SJSA1 (cell line): ENCODE measurements around the gene MTUS2. TPM values are rescaled to one million over a fixed set of nuclear protein-coding genes. Genes with fewer than 3 reads are reported as not detected.
A peak's percentile ranks its signal among the peaks of the same experiment; 100 is the strongest.
"Not testable (repeated sequence)": the region's sequence is repeated elsewhere in the genome, so short reads cannot be mapped to it uniquely, and the experiment has no call there.

ENCODE experiments used
- DNase-seq, 2 experiments: peaks; one replicate each; pipeline ENCODE4 v3.0.0-alpha.2; 2015 to 2020; ENCODE audit warnings: low spot score in 2 of 2, low read depth in 1 of 2
- H3K27ac ChIP-seq: fragments of 250-450 bp; sonication (Bioruptor Pico); 2 replicates; pipeline ENCODE4 v1.5.1; 2020; ENCODE audit warnings: mild to moderate bottlenecking, moderate library complexity
- H3K27me3 ChIP-seq: fragments of 250-450 bp; sonication (Bioruptor Pico); replicated peaks from 2 replicates; pipeline ENCODE4 v1.5.1; 2020; ENCODE audit warnings: mild to moderate bottlenecking, moderate library complexity
- H3K36me3 ChIP-seq: fragments of 250-450 bp; sonication (Bioruptor Pico); 2 replicates; pipeline ENCODE4 v1.5.1; 2020; ENCODE audit warnings: mild to moderate bottlenecking
- H3K4me1 ChIP-seq: fragments of 250-450 bp; sonication (Bioruptor Pico); replicated peaks from 2 replicates; pipeline ENCODE4 v1.6.1; 2021; ENCODE audit warnings: mild to moderate bottlenecking
- H3K4me3 ChIP-seq: fragments of 250-450 bp; sonication (Bioruptor Pico); 2 replicates; pipeline ENCODE4 v1.5.1; 2020; ENCODE audit warnings: mild to moderate bottlenecking
- H3K9me3 ChIP-seq: fragments of 250-450 bp; sonication (Bioruptor Pico); replicated peaks from 2 replicates; pipeline ENCODE4 v1.5.1; 2020; ENCODE audit warnings: mild to moderate bottlenecking
- total RNA-seq: library from RNA; depleted of rRNA; stranded (reverse); fragments of >200 nt; shearing (Covaris generic); gene quantifications from 2 replicates; pipeline ENCODE4 v1.2.3, GENCODE V29; 2014

Gene MTUS2
- total RNA-seq, 1 experiment from 2014 or later, result not detected

DNA sequence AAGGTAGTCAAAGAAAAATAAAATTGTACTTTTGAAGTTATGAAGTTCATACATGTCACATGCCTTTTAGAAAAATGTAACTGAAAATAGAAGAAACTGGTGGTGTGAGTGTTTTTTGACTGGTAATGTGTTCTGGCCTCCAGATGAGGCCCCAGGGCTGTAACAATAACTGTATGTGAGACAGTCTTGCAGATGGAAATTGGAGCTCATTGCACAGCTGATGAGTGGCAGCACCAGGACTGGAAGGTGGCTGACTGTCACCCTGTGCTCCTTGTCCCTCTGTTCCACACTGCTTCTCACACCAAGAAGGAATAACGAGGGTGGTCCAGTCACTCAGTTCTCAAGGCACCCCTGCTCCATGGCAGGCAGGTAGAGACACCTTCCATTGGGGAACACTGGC lies 559.7 kb downstream of the MTUS2 start:
- no peak overlapping the region for H3K4me3 ChIP-seq
- no peaks in the 10 kb centered on the region for H3K36me3 ChIP-seq
- no peaks in the 10 kb centered on the region for H3K9me3 ChIP-seq
- no peaks in the 10 kb centered on the region for H3K27me3 ChIP-seq
- DNase-seq, result no peak
- no peak overlapping the region for H3K27ac ChIP-seq
- no peaks in the 10 kb centered on the region for H3K4me1 ChIP-seq

DNA sequence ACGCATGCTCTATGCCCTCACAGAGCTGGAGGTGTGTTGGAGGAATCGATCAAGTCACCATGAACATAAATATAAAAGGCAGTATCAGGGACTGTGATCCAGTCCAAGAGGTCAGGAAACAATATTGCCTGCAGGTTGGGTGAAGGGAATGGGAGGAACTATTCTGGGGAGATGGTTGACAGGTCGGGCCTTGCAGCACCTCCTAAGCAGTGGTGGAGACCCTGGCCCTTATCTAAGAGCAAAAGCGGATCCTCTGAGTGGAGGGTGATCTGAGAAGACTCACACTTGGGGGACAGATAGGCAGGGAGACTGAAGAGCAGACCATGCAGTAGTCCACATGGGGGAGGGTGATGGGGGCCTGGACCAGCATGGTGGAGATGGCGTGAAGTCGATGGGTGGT lies 561.9 kb downstream of the MTUS2 start:
- DNase-seq, result no peak
- Histone ChIP-seq H3K9me3 (no peaks in the 10 kb centered on the region), H3K4me1 (no peaks in the 10 kb centered on the region), H3K36me3 (no peaks in the 10 kb centered on the region), H3K4me3 (no peak overlapping the region), H3K27ac (no peak overlapping the region), H3K27me3 (no peaks in the 10 kb centered on the region)

DNA sequence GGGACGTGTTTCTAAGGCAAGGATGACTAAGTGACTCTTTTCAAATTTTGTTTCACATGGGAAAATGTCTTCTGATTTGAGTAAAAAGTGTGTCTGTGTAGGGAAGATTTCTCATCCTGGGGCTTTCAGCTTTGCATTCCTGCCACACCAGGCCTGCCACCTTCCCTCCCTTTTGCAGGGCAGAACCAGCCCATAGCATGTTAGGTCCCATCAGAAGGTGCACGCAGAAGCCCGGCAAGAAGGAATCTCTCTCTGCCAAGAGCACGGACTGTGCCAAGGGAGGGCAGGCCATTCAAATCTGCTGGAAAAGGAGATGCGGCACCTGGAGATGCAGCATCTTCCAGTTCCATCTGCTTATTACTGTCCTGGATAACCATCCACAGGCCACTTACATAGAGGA lies 563.3 kb downstream of the MTUS2 start:
- Histone ChIP-seq H3K9me3 (no peaks in the 10 kb centered on the region), H3K4me3 (no peak overlapping the region), H3K4me1 (no peaks in the 10 kb centered on the region), H3K27ac (no peak overlapping the region), H3K36me3 (no peaks in the 10 kb centered on the region), H3K27me3 (no peaks in the 10 kb centered on the region)
- DNase-seq, result no peak

DNA sequence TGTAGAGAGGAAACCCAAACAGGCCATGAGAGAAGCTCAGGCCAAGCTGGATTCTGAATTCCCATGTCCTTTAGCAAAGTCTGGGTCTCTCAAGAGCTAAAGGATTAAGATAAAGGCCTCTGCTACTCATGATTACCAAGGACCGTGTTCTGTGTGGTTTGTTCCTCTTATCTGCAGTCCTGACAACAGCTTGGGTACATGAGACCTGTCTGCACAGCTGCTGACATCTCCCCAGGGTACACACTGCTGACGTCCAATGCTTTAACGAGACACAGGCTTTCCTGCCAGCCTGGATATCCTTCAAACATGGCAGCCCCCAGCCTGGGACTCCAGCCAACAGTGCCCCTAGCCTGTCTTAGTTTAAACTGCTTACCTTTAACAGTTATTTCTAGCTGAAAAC lies 564.3 kb downstream of the MTUS2 start:
- no peaks in the 10 kb centered on the region for H3K4me1 ChIP-seq
- no peak for DNase-seq
- H3K27me3 ChIP-seq, result no peaks in the 10 kb centered on the region
- H3K27ac ChIP-seq, result no peak overlapping the region
- no peak overlapping the region for H3K4me3 ChIP-seq
- no peaks in the 10 kb centered on the region for H3K9me3 ChIP-seq
- H3K36me3 ChIP-seq, result no peaks in the 10 kb centered on the region

DNA sequence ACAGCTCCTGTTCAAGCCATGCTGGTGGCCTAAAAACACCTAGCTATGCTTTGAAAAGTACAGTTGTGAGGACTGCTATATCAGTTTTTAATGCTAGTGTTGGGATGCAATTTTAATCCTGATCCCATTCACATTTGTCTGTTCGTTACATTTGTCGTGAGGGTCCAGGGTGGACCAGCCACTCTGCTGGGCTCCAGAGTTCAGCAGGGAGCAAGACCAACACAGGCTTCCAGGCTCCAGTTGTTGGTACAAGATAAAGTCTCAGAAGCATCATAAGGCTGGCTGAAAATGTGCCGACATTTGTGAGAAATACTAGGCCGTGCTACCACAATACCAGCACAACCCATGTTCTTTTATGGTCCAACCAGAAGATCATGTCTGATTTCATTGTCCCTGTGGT lies 564.7 kb downstream of the MTUS2 start:
- no peak for DNase-seq
- no peaks in the 10 kb centered on the region for H3K36me3 ChIP-seq
- H3K4me3 ChIP-seq, result no peak overlapping the region
- H3K4me1 ChIP-seq, result no peaks in the 10 kb centered on the region
- no peaks in the 10 kb centered on the region for H3K27me3 ChIP-seq
- no peaks in the 10 kb centered on the region for H3K9me3 ChIP-seq
- no peak overlapping the region for H3K27ac ChIP-seq

DNA sequence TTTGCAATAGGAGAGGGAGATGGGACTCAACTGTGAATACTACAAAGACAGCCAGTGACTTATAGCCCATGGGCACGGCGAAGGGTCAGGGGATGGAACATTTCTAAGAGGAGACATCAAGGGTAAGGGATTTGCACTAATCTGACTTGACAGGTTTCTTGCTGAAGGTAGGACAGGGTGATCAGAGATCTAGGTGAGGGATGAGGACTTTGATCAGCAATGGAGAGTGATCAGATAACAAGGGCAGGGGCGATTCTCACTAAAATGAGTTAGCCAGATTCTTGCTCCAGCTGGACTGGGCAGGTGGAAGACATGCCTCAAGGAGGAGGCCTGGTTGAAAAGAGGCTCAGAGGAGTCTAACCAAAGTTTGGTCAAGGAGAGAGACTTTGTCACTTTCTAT lies 566.1 kb downstream of the MTUS2 start:
- Histone ChIP-seq H3K27ac (no peak overlapping the region), H3K4me1 (no peaks in the 10 kb centered on the region), H3K27me3 (no peaks in the 10 kb centered on the region), H3K36me3 (no peaks in the 10 kb centered on the region), H3K4me3 (no peak overlapping the region), H3K9me3 (no peaks in the 10 kb centered on the region)
- DNase-seq, result no peak

DNA sequence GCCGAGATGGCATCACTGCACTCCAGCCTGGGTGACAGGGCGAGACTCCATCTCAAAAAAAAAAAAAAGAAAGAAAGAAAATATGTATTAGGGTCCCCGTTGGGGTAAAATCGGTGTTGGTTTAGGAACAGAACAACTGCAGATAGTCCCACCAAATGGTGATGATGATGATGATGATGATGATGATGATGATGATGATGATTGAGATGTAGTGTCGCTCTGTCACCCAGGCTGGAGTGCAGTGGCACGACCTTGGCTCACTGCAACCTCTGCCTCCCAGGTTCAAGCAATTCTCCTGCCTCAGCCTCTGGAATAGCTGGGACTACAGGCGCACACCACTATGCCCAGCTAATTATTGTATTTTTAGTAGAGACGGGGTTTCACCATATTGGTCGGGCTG lies 570.5 kb downstream of the MTUS2 start:
- not testable (repeated sequence) for H3K27me3 ChIP-seq, H3K9me3 ChIP-seq, H3K4me1 ChIP-seq, H3K4me3 ChIP-seq, H3K27ac ChIP-seq, H3K36me3 ChIP-seq, DNase-seq

DNA sequence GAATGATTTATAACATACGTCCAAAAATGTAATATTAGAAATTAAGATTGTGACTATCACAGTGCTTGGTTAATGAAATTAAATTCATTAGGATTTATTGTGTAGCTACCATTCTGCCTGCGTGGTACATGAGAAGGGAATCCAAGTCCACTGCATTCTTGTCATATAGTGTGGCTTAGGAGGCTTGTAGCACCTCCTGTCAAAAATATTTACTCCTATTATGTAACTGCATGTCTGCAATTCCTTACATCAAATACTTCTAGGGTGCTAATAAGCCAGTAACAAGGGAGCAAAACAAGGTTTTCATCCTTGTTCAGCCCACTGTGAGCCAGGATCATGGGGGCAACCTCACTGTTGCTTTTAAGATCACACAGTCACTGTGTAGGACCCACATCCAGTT lies 576.3 kb downstream of the MTUS2 start:
- Histone ChIP-seq H3K9me3 (no peaks in the 10 kb centered on the region), H3K36me3 (no peaks in the 10 kb centered on the region), H3K27ac (no peak overlapping the region), H3K27me3 (peaks cover 14% of the 10 kb centered on the region), H3K4me3 (no peak overlapping the region), H3K4me1 (no peaks in the 10 kb centered on the region)
- no peak for DNase-seq

DNA sequence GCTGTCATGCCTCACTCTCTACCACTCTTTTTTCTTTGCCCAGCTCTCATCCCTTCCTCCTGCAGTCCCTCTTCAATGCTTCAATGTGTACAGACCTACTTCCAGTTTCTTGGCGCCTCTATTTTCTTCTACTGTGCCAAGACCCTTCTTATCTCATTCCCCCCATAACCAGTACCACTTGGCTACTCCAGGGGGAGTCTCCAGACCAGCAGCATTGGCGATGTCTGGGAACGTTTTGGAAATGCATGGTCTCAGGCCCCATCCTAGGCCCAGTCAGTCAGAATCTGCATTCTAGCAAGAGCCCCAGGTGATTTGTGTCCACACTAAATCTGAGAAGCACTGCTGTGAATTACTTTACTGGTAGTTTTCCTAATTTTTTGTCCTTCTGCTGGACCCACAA lies 577.1 kb downstream of the MTUS2 start:
- H3K27ac ChIP-seq, result no peak overlapping the region
- no peak for DNase-seq
- H3K36me3 ChIP-seq, result no peaks in the 10 kb centered on the region
- peaks cover 13% of the 10 kb centered on the region for H3K27me3 ChIP-seq
- no peak overlapping the region for H3K4me3 ChIP-seq
- no peaks in the 10 kb centered on the region for H3K4me1 ChIP-seq
- H3K9me3 ChIP-seq, result no peaks in the 10 kb centered on the region

DNA sequence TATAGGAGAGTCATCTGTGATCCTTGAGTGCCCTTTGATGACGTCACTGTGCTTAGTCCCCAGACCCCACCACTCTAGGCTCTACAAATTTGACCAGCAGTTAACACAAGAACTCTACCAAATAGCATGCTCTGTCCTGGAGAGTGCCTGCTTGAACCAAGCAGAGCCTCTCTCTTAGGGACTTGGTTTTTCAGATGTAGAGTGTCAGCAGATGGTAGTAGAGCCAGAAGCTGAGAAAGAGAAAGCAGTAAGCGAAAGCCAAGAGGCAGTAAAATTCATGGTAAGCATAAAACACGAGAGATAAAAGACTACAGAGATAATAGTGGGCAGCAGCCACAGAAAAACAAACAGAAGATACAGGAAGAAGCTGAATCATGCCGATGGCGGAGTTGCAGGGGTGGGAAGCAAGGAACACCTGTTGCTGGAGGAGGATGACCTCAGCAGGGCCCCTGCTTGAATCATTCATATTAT lies 582.1 kb downstream of the MTUS2 start:
- DNase-seq, result peak in 1 of 2 experiments; percentile 2
- Histone ChIP-seq H3K9me3 (no peaks in the 10 kb centered on the region), H3K36me3 (no peaks in the 10 kb centered on the region), H3K4me3 (no peak overlapping the region), H3K27me3 (no peaks in the 10 kb centered on the region), H3K4me1 (no peaks in the 10 kb centered on the region), H3K27ac (no peak overlapping the region)

DNA sequence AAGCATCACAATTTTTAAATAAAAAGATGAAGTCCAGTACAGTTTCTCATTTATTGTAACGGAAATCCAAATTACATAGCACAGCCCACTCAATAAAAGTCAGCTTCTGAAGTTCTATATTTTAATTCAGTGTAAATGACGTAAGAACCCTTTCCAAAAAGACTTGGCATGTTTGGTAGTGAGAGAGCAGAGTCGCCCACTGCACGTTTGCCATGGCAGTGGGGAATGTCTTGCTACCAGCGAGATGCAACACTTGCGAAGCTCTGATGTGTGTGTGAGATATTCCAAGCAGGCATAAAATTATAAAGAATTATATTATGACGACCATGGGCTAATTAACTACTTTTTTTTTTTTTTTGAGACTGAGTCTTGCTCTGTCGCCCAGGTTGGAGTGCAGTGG lies 585.3 kb downstream of the MTUS2 start:
- Histone ChIP-seq H3K36me3 (no peaks in the 10 kb centered on the region), H3K4me3 (no peak overlapping the region), H3K4me1 (no peaks in the 10 kb centered on the region), H3K27ac (no peak overlapping the region), H3K9me3 (no peaks in the 10 kb centered on the region), H3K27me3 (no peaks in the 10 kb centered on the region)
- no peak for DNase-seq

DNA sequence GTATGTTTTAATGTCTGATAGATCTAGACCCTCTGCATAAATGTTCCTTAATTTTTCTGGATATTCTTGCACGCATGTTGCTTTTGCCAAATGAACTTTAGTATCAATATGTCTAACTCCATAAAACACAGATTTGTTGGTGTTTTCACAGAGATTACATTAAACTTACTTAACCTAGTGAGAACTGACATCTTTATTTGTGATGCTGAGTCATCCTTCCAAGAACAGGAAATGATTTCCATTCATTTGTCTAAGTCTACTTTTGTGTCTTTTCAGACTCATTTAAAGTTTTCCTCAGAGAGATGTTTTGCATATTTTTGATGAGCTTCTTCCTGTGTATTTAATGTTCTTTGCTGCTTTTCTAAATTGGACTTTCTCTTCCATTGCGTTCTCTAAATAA lies 591.3 kb downstream of the MTUS2 start:
- no peaks in the 10 kb centered on the region for H3K36me3 ChIP-seq
- no peak overlapping the region for H3K27ac ChIP-seq
- H3K4me1 ChIP-seq, result no peaks in the 10 kb centered on the region
- H3K4me3 ChIP-seq, result no peak overlapping the region
- no peak for DNase-seq
- no peaks in the 10 kb centered on the region for H3K27me3 ChIP-seq
- H3K9me3 ChIP-seq, result no peaks in the 10 kb centered on the region; the same call in 1 of the 2 replicates

DNA sequence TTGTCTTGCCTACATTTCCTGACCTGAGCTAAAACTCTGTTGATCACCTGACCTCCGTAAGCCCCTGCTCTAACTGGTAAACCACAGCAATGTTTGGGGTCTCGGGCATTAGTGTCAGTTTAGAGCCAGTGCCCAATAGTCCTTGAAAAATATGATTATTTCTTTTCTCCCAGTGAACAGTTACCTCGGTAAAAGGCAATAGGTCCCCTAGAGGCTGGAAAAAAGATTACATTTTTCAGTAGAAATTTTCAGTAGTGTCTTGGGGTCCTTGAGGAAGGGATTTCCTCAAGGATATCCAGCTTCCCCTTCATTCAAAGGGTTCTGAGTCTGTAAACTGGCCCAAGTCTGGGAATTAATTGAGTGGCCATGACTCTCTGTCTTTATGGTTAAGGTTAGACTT lies 597.9 kb downstream of the MTUS2 start:
- no peak for DNase-seq
- Histone ChIP-seq H3K27me3 (no peaks in the 10 kb centered on the region), H3K27ac (no peak overlapping the region), H3K4me1 (no peaks in the 10 kb centered on the region), H3K4me3 (no peak overlapping the region), H3K36me3 (no peaks in the 10 kb centered on the region), H3K9me3 (no peaks in the 10 kb centered on the region)

DNA sequence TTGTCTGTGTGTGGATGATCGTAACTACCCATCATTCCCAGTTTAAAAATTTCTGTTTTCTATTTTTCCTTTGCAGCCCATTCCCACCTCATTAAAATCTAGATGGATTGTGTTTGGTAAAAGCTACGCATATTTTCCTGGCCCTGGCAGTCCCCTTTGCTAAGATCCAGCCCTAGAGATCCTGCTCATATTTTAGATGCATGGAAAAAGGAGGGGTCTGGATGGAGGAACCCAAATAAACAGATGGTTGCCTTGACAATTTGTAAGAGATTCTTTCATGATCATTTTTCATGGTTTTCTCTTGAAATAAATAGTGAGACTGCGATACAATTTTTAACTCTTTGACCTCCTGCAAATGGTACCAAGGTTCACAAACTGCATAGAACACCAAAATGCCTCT lies 601.0 kb downstream of the MTUS2 start:
- no peak for DNase-seq
- no peaks in the 10 kb centered on the region for H3K4me1 ChIP-seq
- H3K9me3 ChIP-seq, result no peaks in the 10 kb centered on the region

DNA sequence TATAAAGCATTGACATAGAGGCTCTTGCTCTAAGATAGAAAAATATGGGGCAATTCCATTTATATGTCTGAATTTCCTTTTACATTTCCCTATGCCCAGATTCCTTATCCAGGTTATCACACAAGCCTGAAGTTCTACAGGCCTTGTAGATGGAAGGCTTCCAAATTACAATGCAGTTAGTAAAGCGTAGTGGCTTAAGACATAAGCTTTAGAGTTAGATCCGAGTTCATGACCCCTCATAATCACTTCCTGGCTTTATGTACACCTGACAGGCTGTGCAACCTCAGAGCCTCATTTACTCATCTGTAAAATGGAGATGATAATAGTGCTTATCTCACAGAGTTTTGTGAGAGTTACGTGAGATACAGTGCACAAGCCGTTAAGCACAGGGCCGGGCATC lies 601.9 kb downstream of the MTUS2 start:
- no peak overlapping the region for H3K4me3 ChIP-seq
- H3K4me1 ChIP-seq, result no peaks in the 10 kb centered on the region
- H3K36me3 ChIP-seq, result no peaks in the 10 kb centered on the region
- no peak for DNase-seq
- H3K9me3 ChIP-seq, result no peaks in the 10 kb centered on the region
- H3K27ac ChIP-seq, result no peak overlapping the region
- peaks cover 10% of the 10 kb centered on the region for H3K27me3 ChIP-seq

More for the DNA sequence above, 601.0 kb downstream of the MTUS2 start:
- Histone ChIP-seq H3K27ac (no peak overlapping the region), H3K27me3 (0 out of 2 replicates have a peak, but pooled peaks cover 3% of the 10 kb centered on the region), H3K36me3 (no peaks in the 10 kb centered on the region), H3K4me3 (no peak overlapping the region)
